A549 (cell line): ENCODE measurements around the gene TXNL1. TPM values are rescaled to one million over a fixed set of nuclear protein-coding genes. Genes with fewer than 3 reads are reported as not detected.

Experiments
- ATAC-seq, 2 experiments: fragments of 200-7000 bp in 1 of 2; fragments of >200 bp in 1 of 2; cut with Nextera tagmentation in 1 of 2; cut with Tn5 transposase in 1 of 2; 3 replicates each; pipeline versions ENCODE4 v1.8.0 to v1.9.1; 2018 to 2020; ENCODE audit warnings: mild to moderate bottlenecking in 1 of 2, moderate library complexity in 1 of 2
- CTCF ChIA-PET: fragments of 300-600 bp; sonication (Branson Sonifier 250); formaldehyde crosslinking; extraction: SDS; loops from one replicate; lab custom pipeline; 2021; ENCODE audit warnings: antibody characterized with exemption, inconsistent platforms; lab: Yijun Ruan, JAX
- POLR2A ChIA-PET: fragments of 350-600 bp; formaldehyde crosslinking; extraction: SDS; loops from one replicate; lab custom pipeline; 2021; ENCODE audit warnings: antibody characterized with exemption, inconsistent platforms; lab: Yijun Ruan, JAX
- DNase-seq, 2 experiments: peaks; one replicate each; pipeline versions ENCODE4 v3.0.0 to v3.0.0-alpha.2; 2011 to 2016; ENCODE audit warnings: low read depth in 1 of 2, low spot score in 1 of 2
- FAIRE-seq: peaks from 2 replicates; lab custom pipeline; 2011; peaks lifted over from hg19 to GRCh38; lab: Jason Lieb, UNC
- H3K27ac ChIP-seq, 2 experiments: fragments of >200 bp; sonication (Bioruptor Twin); formaldehyde crosslinking; 3 replicates each; pipeline ENCODE4 v1.5.1; 2016 to 2017
- H3K4me1 ChIP-seq: fragments of >200 bp; sonication (Bioruptor Twin); formaldehyde crosslinking; 3 replicates; pipeline ENCODE4 v1.6.1; 2016
- H3K4me2 ChIP-seq: fragments of >200 bp; sonication (Bioruptor Twin); formaldehyde crosslinking; 3 replicates; pipeline ENCODE4 v1.6.1; 2016
- H3K4me3 ChIP-seq: fragments of >200 bp; sonication (Bioruptor Twin); formaldehyde crosslinking; 3 replicates; pipeline ENCODE4 v1.5.1; 2016
- H3K9me3 ChIP-seq: fragments of >200 bp; sonication (Bioruptor Twin); formaldehyde crosslinking; 3 replicates; pipeline ENCODE4 v1.6.1; 2016
- BHLHE40 ChIP-seq: IDR thresholded peaks from 2 replicates; pipeline ENCODE4 v1.6.1; 2012; ENCODE audit warnings: low read depth, low read length, inconsistent platforms
- CHD2 ChIP-seq: fragments of 150-350 bp; IDR thresholded peaks from 2 replicates; pipeline ENCODE4 v1.6.1; 2014; ENCODE audit warnings: low read length; ENCODE audit not compliant: partially characterized antibody
- CHD4 ChIP-seq: fragments of 200-600 bp; sonication (generic); IDR thresholded peaks from 2 replicates; pipeline ENCODE4 v1.6.1; 2016; ENCODE audit warnings: antibody characterized with exemption, mild to moderate bottlenecking, borderline replicate concordance
- FOXS1 ChIP-seq: fragments of 250-450 bp; sonication (Bioruptor Pico); IDR thresholded peaks from 2 replicates; pipeline ENCODE4 v1.5.0; 2020; ENCODE audit warnings: mild to moderate bottlenecking, moderate library complexity
- GATA3 ChIP-seq: IDR thresholded peaks from 2 replicates; pipeline ENCODE4 v1.6.1; 2012; ENCODE audit warnings: borderline replicate concordance
- HEYL ChIP-seq: fragments of 250-450 bp; sonication (Bioruptor Pico); IDR thresholded peaks from 2 replicates; pipeline ENCODE4 v1.8.0; 2021; ENCODE audit warnings: mild to moderate bottlenecking, moderate library complexity
- HOXB5 ChIP-seq: fragments of 250-450 bp; sonication (Bioruptor Pico); IDR thresholded peaks from 2 replicates; pipeline ENCODE4 v1.5.0; 2020; ENCODE audit warnings: mild to moderate bottlenecking, moderate library complexity
- JUN ChIP-seq, 2 experiments: fragments of >200 bp; sonication (Bioruptor Twin); formaldehyde crosslinking; IDR thresholded peaks; 2 replicates in 1 of 2; 3 replicates in 1 of 2; pipeline ENCODE4 v1.6.1; 2016 to 2017
- KDM1A ChIP-seq: fragments of 200-600 bp; sonication (generic); IDR thresholded peaks from 2 replicates; pipeline ENCODE4 v1.6.1; 2016; ENCODE audit warnings: low read depth, mild to moderate bottlenecking
- KDM5A ChIP-seq: fragments of 200-600 bp; sonication (generic); IDR thresholded peaks from 2 replicates; pipeline ENCODE4 v1.6.1; 2016; ENCODE audit warnings: antibody characterized with exemption, mild to moderate bottlenecking
- MAFK ChIP-seq: fragments of 450-650 bp; IDR thresholded peaks from 2 replicates; pipeline ENCODE4 v1.6.1; 2014; ENCODE audit not compliant: partially characterized antibody
- MAZ ChIP-seq: fragments of 150-350 bp; IDR thresholded peaks from 2 replicates; pipeline ENCODE4 v1.6.1; 2014; ENCODE audit warnings: antibody characterized with exemption, low read depth, low read length, borderline replicate concordance
- NR3C1 ChIP-seq: fragments of >200 bp; sonication (Bioruptor Twin); formaldehyde crosslinking; IDR thresholded peaks from 3 replicates; pipeline ENCODE4 v1.6.1; 2017
- PHF8 ChIP-seq: fragments of 200-600 bp; sonication (generic); IDR thresholded peaks from 2 replicates; pipeline ENCODE4 v1.6.1; 2016; ENCODE audit warnings: low read depth, mild to moderate bottlenecking, antibody characterized with exemption, moderate library complexity, borderline replicate concordance
- RAD21 ChIP-seq, 2 experiments: fragments of >200 bp in 1 of 2; sonication (Bioruptor Twin) in 1 of 2; formaldehyde crosslinking in 1 of 2; IDR thresholded peaks in 1 of 2; conservative IDR thresholded peaks in 1 of 2; 2 replicates in 1 of 2; 3 replicates in 1 of 2; pipeline ENCODE4 v1.6.1; 2012 to 2018; ENCODE audit warnings: inconsistent platforms in 1 of 2
- TFCP2L1 ChIP-seq: fragments of 250-450 bp; sonication (Bioruptor Pico); IDR thresholded peaks from 2 replicates; pipeline ENCODE4 v1.5.0; 2021; ENCODE audit warnings: mild to moderate bottlenecking
- USF2 ChIP-seq: fragments of 450-650 bp; IDR thresholded peaks from 2 replicates; pipeline ENCODE4 v1.6.1; 2014; ENCODE audit warnings: antibody characterized with exemption
- ZNF302 ChIP-seq: fragments of 250-450 bp; sonication (Bioruptor Pico); IDR thresholded peaks from 2 replicates; pipeline ENCODE4 v1.9.0; 2021; ENCODE audit warnings: inconsistent platforms, mild to moderate bottlenecking, moderate library complexity
- ZSCAN20 ChIP-seq: fragments of 250-450 bp; sonication (Bioruptor Pico); IDR thresholded peaks from 2 replicates; pipeline ENCODE4 v1.8.0; 2022; ENCODE audit warnings: mild to moderate bottlenecking, moderate library complexity
- WGBS: methylation state at CpG from one replicate; pipeline ENCODE4 v1.1.6; 2017; ENCODE audit errors: missing lambda C conversion rate; 5-methylcytosine and 5-hydroxymethylcytosine counted together
- polyA plus RNA-seq, 4 experiments: library from polyadenylated mRNA; depleted of rRNA in 3 of 4; stranded (reverse); fragments of >200 nt; fragmentation: RNase III in 1 of 4; extraction: RNeasy Plus Mini Kit Qiagen cat#74134 plus additional on column Dnase treatment in 1 of 4; gene quantifications; 2 replicates in 3 of 4; 3 replicates in 1 of 4; pipeline ENCODE4 v1.2.3, GENCODE V29; 2011 to 2017
- TF ChIP-seq, protein P1 (sequence below): IDR thresholded peaks from 2 replicates; pipeline ENCODE4 v1.6.1; 2012; ENCODE audit warnings: low read depth, borderline replicate concordance
- TF ChIP-seq, protein P2 (sequence below): fragments of 200-600 bp; sonication (generic); IDR thresholded peaks from 2 replicates; pipeline ENCODE4 v1.6.1; 2016; ENCODE audit warnings: antibody characterized with exemption, mild to moderate bottlenecking, moderate library complexity

Gene TXNL1
- polyA plus RNA-seq, 2 of the 4 experiments (the other 2 are of a cell fraction) = 59.5 to 104 TPM

DNA sequence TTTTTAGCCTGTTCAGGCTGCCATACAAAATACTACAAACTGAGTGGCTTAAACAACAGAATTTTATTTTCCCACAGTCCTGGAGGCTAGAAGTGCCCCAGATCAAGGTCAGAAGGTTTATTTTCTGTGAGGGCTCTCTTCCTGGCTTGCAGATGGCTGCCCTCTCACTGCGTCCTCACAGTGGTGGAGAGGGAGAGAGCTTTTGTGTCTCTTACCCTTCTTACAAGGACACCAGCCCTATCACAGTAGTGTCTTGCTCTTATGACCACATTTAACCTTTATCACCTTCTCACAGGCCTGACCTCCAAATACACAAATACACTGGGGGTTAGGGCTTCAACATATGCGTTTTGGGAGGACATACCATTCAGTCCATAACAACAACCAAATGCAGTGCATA lies 24.5 kb upstream of the TXNL1 start:
- FAIRE-seq = no peak
- TF ChIP-seq PHF8 (no peak), BHLHE40 (no peak), TFCP2L1 (CRISPR knock-in tag) (no peak), GATA3 (no peak), CHD2 (no peak), HEYL (CRISPR knock-in tag) (no peak)
- TF ChIP-seq, protein P1, sequence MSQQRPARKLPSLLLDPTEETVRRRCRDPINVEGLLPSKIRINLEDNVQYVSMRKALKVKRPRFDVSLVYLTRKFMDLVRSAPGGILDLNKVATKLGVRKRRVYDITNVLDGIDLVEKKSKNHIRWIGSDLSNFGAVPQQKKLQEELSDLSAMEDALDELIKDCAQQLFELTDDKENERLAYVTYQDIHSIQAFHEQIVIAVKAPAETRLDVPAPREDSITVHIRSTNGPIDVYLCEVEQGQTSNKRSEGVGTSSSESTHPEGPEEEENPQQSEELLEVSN = no peak
- Histone ChIP-seq H3K4me3 (no peak overlapping the region), H3K9me3 (no peaks in the 10 kb centered on the region), H3K4me1 (no peaks in the 10 kb centered on the region), H3K4me2 (no peak overlapping the region), H3K27ac (no peak overlapping the region)
- ChIA-PET CTCF (no interaction called here), POLR2A (no interaction called here)
- no peak for ATAC-seq
- DNase-seq = no peak
- WGBS = 97% methylated on average over 2 of the region's 2 CpGs

DNA sequence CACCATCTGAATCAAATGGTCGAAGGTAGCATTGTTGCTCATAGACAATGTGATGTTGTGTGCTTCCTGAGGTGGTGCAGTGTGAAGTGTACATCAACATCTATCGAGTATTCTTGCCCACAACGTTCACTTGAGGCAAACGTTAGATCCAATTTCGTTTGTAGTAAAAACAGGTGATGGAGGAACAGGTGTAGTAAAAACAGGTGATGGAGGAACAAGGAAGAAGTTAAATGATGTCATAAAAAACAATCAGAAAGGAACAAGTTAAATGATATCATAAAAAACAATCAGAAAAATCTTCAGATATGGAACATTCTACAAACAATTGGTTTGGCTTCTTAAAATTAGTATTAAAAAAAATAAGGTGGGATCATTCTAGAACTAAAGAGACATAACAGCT lies 24.1 kb upstream of the TXNL1 start:
- Histone ChIP-seq H3K9me3 (no peaks in the 10 kb centered on the region), H3K4me1 (no peaks in the 10 kb centered on the region), H3K27ac (no peak overlapping the region), H3K4me2 (no peak overlapping the region), H3K4me3 (no peak overlapping the region)
- no peak for DNase-seq
- TF ChIP-seq ZNF302 (no peak), RAD21 (conservative IDR thresholded peaks at IDR 0.05 in 1 of 2, IDR thresholded peaks at IDR 0.05 in 1 of 2) (no peak)
- POLR2A ChIA-PET = no interaction called here
- no peak for ATAC-seq
- WGBS = 68% methylated on average over 5 of the region's 5 CpGs
- FAIRE-seq = no peak
- CTCF ChIA-PET = no interaction called here

- DNase-seq (no peak), ATAC-seq (no peak), FAIRE-seq (no peak)
- Histone ChIP-seq H3K4me1 (no peaks in the 10 kb centered on the region), H3K9me3 (no peaks in the 10 kb centered on the region), H3K27ac (no peak overlapping the region), H3K4me3 (no peak overlapping the region), H3K4me2 (no peak overlapping the region)
- ChIA-PET CTCF (interaction anchor here (0.8 kb wide), 1 partner anchor 779 kb away, joined by 3 read pairs; no protein-coding TSS in a partner anchor), POLR2A (interaction anchor here (0.8 kb wide), 1 partner anchor 11 kb away, joined by 4 read pairs; the partner anchor contains the start of gene WDR7)
- 57% methylated on average over 3 of the region's 4 CpGs for WGBS
- TF ChIP-seq CHD4 (no peak), PHF8 (no peak), KDM5A (no peak), USF2 (no peak), CHD2 (no peak), MAZ (no peak), ZNF302 (no peak), KDM1A (no peak), JUN (IDR thresholded peaks at IDR 0.05) (no peak), NR3C1 (no peak)
- TF ChIP-seq, protein P1 = no peak
These were observed 23.6 kb upstream of the TXNL1 start for GRCh38 chr18:56662063-56662408.

- Histone ChIP-seq H3K27ac (no peak overlapping the region), H3K4me1 (no peaks in the 10 kb centered on the region), H3K4me3 (no peak overlapping the region), H3K4me2 (no peak overlapping the region), H3K9me3 (no peaks in the 10 kb centered on the region)
- ChIA-PET POLR2A (interaction anchor here (0.8 kb wide), 1 partner anchor 10 kb away, joined by 4 read pairs; the partner anchor contains the start of gene WDR7), CTCF (interaction anchor here (0.8 to 1.3 kb wide), 2 partner anchors 24 to 780 kb away, joined by 3 read pairs; no protein-coding TSS in a partner anchor)
- ATAC-seq (no peak), DNase-seq (no peak), FAIRE-seq (no peak)
- WGBS = 50% methylated on average over 2 of the region's 2 CpGs
- TF ChIP-seq USF2 = no peak
- TF ChIP-seq MAFK = no peak
- no peak for TF ChIP-seq JUN (IDR thresholded peaks at IDR 0.05)
- TF ChIP-seq HOXB5 (CRISPR knock-in tag) = no peak
- TF ChIP-seq, protein P2, sequence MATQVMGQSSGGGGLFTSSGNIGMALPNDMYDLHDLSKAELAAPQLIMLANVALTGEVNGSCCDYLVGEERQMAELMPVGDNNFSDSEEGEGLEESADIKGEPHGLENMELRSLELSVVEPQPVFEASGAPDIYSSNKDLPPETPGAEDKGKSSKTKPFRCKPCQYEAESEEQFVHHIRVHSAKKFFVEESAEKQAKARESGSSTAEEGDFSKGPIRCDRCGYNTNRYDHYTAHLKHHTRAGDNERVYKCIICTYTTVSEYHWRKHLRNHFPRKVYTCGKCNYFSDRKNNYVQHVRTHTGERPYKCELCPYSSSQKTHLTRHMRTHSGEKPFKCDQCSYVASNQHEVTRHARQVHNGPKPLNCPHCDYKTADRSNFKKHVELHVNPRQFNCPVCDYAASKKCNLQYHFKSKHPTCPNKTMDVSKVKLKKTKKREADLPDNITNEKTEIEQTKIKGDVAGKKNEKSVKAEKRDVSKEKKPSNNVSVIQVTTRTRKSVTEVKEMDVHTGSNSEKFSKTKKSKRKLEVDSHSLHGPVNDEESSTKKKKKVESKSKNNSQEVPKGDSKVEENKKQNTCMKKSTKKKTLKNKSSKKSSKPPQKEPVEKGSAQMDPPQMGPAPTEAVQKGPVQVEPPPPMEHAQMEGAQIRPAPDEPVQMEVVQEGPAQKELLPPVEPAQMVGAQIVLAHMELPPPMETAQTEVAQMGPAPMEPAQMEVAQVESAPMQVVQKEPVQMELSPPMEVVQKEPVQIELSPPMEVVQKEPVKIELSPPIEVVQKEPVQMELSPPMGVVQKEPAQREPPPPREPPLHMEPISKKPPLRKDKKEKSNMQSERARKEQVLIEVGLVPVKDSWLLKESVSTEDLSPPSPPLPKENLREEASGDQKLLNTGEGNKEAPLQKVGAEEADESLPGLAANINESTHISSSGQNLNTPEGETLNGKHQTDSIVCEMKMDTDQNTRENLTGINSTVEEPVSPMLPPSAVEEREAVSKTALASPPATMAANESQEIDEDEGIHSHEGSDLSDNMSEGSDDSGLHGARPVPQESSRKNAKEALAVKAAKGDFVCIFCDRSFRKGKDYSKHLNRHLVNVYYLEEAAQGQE = no peak
- no peak for TF ChIP-seq ZSCAN20 (CRISPR knock-in tag)
- TF ChIP-seq KDM5A = no peak
- no peak for TF ChIP-seq FOXS1 (CRISPR knock-in tag)
These were observed 23.1 kb upstream of the TXNL1 start for GRCh38 chr18:56661360-56662062.
